Activated CD4-positive, alpha-beta memory T cell treated with anti-CD3 and anti-CD28 coated beads, Interleukin-2, amount 10 ng/mL, durations not matched to agents 7 days and 5 days (primary cell): ENCODE data around the gene TCF7L2. TPM values are rescaled to one million over a fixed set of nuclear protein-coding genes. Genes with fewer than 3 reads are reported as not detected.

Experiments used
- CTCF ChIA-PET: fragments of 350-600 bp; sonication (Branson Sonifier 250); formaldehyde crosslinking; loops from one replicate; lab custom pipeline; 2021; ENCODE audit warnings: antibody characterized with exemption, inconsistent platforms; lab: Charles Lee
- POLR2A ChIA-PET: fragments of 350-600 bp; sonication (Branson Sonifier 250); formaldehyde crosslinking; loops from one replicate; lab custom pipeline; 2021; ENCODE audit warnings: antibody characterized with exemption; lab: Charles Lee
- DNase-seq: peaks from one replicate; pipeline ENCODE4 v3.0.0-alpha.2; 2020
- H3K27ac Mint-ChIP-seq: one replicate; pipeline ENCODE4 v1.8.0; 2021; ENCODE audit warnings: mild to moderate bottlenecking, mixed read lengths
- H3K27me3 Mint-ChIP-seq: one replicate; pipeline ENCODE4 v1.8.0; 2021; ENCODE audit warnings: mixed read lengths
- H3K36me3 Mint-ChIP-seq: one replicate; pipeline ENCODE4 v1.8.0; 2021; ENCODE audit warnings: low read depth, mixed read lengths
- H3K4me1 Mint-ChIP-seq: one replicate; pipeline ENCODE4 v1.8.0; 2021; ENCODE audit warnings: mixed read lengths
- H3K4me3 Mint-ChIP-seq: one replicate; pipeline ENCODE4 v1.8.0; 2021; ENCODE audit warnings: mild to moderate bottlenecking, mixed read lengths
- H3K9me3 Mint-ChIP-seq: one replicate; pipeline ENCODE4 v1.8.0; 2021; ENCODE audit warnings: mixed read lengths
- total RNA-seq, 2 experiments: library from RNA; stranded (reverse); gene quantifications; one replicate each; pipeline ENCODE4 v1.2.3, GENCODE V29; 2021

TCF7L2 gene
- total RNA-seq, 2 experiments from 2014 or later = 0.60 to 0.76 TPM

DNA sequence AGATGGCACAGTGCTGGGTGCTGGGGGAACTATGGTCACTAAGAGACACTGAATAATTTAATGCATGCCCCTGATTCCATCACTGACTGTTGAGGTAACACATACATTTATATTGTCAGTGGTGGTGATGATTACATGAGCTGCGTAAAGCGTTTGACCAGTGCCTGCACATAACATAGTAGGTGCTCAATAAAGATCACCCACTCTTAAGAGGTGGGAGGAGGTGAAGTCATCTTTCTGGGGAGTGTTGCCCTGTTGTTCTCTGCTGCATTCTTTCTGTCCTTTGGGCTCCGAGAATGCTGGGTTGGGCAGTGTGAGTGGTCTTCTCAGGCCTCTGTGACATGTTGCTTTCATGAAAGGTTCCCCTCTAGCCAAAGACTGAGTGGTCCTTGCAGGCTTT, 68.0 kb downstream of the TCF7L2 start:
- no peak for DNase-seq
- H3K27me3 Mint-ChIP-seq = peaks cover 3% of the 10 kb centered on the region
- ChIA-PET POLR2A (no interaction called here), CTCF (no interaction called here)
- no peak overlapping the region for H3K27ac Mint-ChIP-seq
- H3K9me3 Mint-ChIP-seq = no peaks in the 10 kb centered on the region
- H3K4me3 Mint-ChIP-seq = no peak overlapping the region
- H3K4me1 Mint-ChIP-seq = no peaks in the 10 kb centered on the region
- H3K36me3 Mint-ChIP-seq = no peaks in the 10 kb centered on the region

DNA sequence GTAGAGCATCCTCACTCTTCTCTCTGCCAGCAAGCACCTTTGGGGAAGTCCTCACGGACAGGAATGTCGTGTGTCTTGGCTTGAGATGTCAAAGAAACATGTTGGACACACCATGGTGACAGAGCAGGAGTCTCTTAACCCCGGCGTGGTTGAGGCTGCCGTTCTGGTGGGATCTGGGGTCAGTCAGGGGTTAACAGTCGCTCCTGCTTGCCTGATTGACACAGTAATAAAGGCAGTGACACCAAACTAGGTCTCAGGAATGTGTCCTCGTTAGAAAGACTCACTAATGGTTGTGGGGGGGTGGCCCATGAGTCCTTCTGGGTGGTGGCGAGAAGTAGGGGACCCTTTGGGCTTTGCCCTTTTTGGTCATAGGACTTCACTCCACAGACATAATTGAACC, 69.0 kb downstream of the TCF7L2 start:
- POLR2A ChIA-PET = no interaction called here
- no peaks in the 10 kb centered on the region for H3K9me3 Mint-ChIP-seq

DNA sequence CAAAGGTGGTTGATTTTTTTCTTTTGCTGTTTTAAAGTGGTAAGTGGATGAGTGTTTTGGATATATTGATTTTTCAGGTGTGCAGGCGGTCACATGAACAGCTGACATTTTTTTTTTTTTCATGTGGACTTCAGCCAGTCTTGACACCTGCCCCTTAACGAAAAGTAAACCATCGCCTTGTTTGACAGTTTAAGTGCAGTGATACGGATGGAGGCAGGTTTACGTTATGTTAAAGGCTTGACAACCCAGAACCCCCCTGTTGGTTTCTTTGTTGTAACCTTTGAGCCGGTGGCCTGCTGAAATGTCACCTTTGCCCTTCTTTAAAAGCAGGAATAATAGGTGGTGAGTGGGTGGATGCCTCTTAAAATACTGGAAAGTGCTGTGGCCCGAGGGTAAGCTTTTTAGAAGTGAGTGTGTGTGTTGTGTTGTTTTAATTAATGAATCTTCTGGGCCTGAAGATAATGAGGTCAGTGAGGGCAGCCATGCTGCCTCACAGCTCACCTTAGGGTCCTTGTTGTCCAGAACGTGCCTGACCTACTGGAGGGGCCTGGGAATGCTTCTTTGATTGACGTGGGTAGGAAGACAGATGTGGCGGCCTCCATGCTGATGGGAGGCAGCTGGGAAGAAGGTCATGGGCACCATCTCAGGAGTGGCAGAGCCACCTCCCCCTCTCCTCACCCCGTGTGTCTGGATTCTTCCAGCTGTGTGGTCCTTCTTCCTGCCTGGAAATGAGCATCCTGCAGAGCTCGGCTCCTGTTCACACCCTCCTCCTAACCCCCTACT, 69.8 kb downstream of the TCF7L2 start:
- H3K4me1 Mint-ChIP-seq = no peaks in the 10 kb centered on the region
- ChIA-PET CTCF (no interaction called here), POLR2A (no interaction called here)
- H3K36me3 Mint-ChIP-seq = no peaks in the 10 kb centered on the region
- no peak for DNase-seq
- no peaks in the 10 kb centered on the region for H3K27me3 Mint-ChIP-seq
- H3K9me3 Mint-ChIP-seq = no peaks in the 10 kb centered on the region
- H3K27ac Mint-ChIP-seq = no peak overlapping the region
- H3K4me3 Mint-ChIP-seq = no peak overlapping the region

More for the DNA sequence above, 69.0 kb downstream of the TCF7L2 start:
- Mint-ChIP-seq H3K4me1 (no peaks in the 10 kb centered on the region), H3K4me3 (no peak overlapping the region), H3K27me3 (no peaks in the 10 kb centered on the region), H3K27ac (no peak overlapping the region), H3K36me3 (no peaks in the 10 kb centered on the region)
- CTCF ChIA-PET = no interaction called here
- no peak for DNase-seq

DNA sequence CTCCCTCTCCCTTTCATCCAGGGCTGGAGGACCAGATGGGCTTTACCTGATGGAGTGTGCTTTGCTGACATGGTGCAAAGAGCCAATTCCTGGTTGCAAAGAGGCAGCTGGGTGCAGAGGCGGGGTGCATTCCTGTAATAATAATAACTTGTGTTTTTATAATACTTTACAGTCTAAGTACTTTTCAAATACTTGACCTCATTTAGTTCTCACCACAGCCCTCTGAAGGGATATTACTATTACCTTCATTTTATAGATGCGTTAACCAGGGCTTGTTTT, 70.4 kb downstream of the TCF7L2 start:
- H3K4me3 Mint-ChIP-seq = no peak overlapping the region
- no peaks in the 10 kb centered on the region for H3K27me3 Mint-ChIP-seq
- no peaks in the 10 kb centered on the region for H3K9me3 Mint-ChIP-seq
- CTCF ChIA-PET = no interaction called here
- POLR2A ChIA-PET = no interaction called here
- H3K27ac Mint-ChIP-seq = no peak overlapping the region
- no peak for DNase-seq
- no peaks in the 10 kb centered on the region for H3K4me1 Mint-ChIP-seq
- no peaks in the 10 kb centered on the region for H3K36me3 Mint-ChIP-seq

DNA sequence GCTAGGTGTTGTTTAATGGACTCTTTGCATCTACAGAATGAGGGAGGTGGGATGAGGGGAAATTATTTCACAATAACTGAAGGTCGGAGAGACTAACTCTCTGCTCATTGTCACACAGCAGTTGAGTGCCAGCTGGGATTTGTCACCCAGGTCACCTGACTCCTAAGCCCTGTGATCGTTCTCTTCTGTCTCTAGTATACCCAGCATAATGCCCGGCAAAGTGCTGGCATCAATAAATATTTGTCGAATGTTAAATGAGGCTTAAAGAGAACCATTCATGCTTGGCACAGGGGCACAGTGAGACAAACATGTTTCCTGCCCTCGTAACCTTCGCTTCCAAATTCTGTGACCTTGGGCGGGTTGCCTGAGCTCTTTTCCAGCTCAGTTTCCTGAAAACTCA, 70.8 kb downstream of the TCF7L2 start:
- Mint-ChIP-seq H3K4me1 (no peaks in the 10 kb centered on the region), H3K27me3 (no peaks in the 10 kb centered on the region), H3K27ac (no peak overlapping the region), H3K4me3 (no peak overlapping the region), H3K9me3 (no peaks in the 10 kb centered on the region), H3K36me3 (no peaks in the 10 kb centered on the region)
- CTCF ChIA-PET = no interaction called here
- POLR2A ChIA-PET = no interaction called here
- no peak for DNase-seq

DNA sequence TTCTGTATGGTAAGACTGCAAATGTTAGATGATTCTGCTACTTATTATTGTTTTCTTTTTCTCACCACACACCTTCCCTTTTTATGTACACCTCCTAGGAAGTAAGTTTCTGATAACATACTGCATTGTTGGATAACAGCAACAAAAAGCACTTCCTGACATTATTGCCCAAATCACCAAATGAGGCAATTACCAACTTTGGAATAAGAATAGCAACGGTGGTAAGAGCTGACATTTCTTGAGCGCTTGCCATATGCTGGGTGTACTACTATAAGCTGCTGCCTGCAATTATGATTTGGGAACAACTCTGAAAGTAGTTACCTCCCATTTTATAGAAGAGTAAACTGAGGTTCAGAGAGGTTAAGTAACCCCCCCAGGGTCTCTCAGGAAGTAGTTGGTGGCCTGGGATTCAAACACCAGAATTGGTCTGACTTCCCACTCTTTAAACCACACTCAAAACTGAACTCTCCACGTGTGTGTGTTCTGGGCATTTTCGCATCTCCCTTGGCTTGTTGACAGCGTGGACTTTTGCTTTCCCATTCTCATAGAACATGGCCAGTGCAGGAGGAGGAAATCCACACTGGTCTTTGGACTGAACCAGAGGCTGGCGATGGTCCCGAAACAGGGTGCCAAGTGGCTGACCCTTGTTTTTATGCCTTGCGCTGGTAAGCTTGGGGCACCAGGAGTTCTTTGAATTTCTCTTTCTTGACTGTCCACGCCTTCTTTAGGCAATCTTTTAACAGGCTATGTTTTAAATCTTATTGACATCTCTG, 71.4 kb downstream of the TCF7L2 start:
- no peaks in the 10 kb centered on the region for H3K4me1 Mint-ChIP-seq
- no peak overlapping the region for H3K27ac Mint-ChIP-seq

DNA sequence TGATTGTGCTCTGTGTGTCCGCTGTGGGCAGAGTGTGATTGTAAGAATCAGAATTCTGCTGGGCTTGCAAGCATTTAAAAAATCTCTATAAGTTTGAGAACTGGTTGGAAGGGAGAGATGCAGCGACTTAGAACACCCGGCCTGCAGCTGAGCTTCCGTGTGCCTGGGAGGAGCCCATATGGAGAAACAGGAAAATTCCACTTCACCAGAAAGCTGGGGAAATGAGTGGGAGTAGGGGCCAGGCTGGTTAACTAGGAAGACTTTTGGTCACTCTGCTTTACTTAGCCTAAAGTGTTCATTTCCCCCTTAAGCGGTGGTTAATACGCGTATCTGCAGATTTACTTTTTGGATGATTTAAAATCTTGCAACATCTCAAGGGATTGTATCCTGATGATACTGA, 72.2 kb downstream of the TCF7L2 start:
- Mint-ChIP-seq H3K9me3 (no peaks in the 10 kb centered on the region), H3K27me3 (peaks cover 2% of the 10 kb centered on the region), H3K27ac (no peak overlapping the region), H3K4me1 (no peaks in the 10 kb centered on the region), H3K36me3 (no peaks in the 10 kb centered on the region), H3K4me3 (no peak overlapping the region)
- ChIA-PET POLR2A (no interaction called here), CTCF (interaction anchor here (0.5 kb wide), 1 partner anchor 614 kb away, joined by 3 read pairs; no protein-coding TSS in a partner anchor)
- DNase-seq = no peak

More for the DNA sequence above, 71.4 kb downstream of the TCF7L2 start:
- ChIA-PET POLR2A (no interaction called here), CTCF (no interaction called here)
- DNase-seq = no peak
- no peaks in the 10 kb centered on the region for H3K9me3 Mint-ChIP-seq
- H3K4me3 Mint-ChIP-seq = no peak overlapping the region
- no peaks in the 10 kb centered on the region for H3K36me3 Mint-ChIP-seq
- H3K27me3 Mint-ChIP-seq = no peaks in the 10 kb centered on the region

DNA sequence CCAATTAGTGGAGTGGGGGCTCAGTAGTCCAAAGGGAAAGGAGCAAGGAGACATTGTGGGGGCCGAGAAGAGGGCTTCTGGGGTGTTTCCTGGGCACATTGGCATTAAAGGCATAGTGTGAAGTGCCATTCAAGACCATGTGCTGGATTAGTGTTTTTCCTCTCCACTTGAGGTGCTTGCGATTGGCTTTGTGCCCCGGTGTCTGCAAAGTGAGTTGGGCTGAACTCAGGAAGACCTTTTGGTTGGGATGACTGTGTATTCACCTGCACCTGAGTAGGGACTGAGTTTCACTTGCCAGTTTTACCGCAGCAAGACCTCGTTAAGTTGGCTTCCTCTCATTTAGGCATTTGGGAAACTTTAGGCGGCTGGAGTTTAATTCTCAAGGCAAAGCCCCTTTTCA, 73.0 kb downstream of the TCF7L2 start:
- H3K4me3 Mint-ChIP-seq = no peak overlapping the region
- CTCF ChIA-PET = interaction anchor here (0.5 kb wide), 1 partner anchor 613 kb away, joined by 3 read pairs; no protein-coding TSS in a partner anchor
- no peak overlapping the region for H3K27ac Mint-ChIP-seq
- no peaks in the 10 kb centered on the region for H3K4me1 Mint-ChIP-seq
- no peaks in the 10 kb centered on the region for H3K36me3 Mint-ChIP-seq
- DNase-seq = no peak
- POLR2A ChIA-PET = no interaction called here
- H3K27me3 Mint-ChIP-seq = peaks cover 6% of the 10 kb centered on the region
- no peaks in the 10 kb centered on the region for H3K9me3 Mint-ChIP-seq

DNA sequence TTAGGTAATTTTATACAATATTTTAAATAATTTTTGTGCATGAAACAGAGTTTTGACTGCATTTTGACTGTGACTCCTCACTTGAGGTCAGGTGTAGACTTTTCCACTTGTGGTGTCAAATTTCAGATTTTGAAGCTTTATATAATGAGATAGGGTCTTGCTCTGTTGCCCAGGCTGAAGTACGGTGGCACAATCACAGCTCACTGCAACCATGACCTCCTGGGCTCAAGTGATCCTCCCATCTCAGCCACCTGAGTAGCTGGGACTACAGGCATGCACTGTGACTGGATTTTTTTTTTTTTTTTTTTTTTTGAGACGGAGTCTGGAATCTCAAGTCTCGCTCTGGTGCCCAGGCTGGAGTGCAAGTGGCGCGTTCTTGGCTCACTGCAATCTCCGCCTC, 74.9 kb downstream of the TCF7L2 start:
- Mint-ChIP-seq H3K4me3 (no peak overlapping the region), H3K27me3 (peaks cover 12% of the 10 kb centered on the region), H3K9me3 (peaks cover 2% of the 10 kb centered on the region), H3K27ac (no peak overlapping the region), H3K36me3 (no peaks in the 10 kb centered on the region), H3K4me1 (no peaks in the 10 kb centered on the region)
- ChIA-PET CTCF (no interaction called here), POLR2A (no interaction called here)
- no peak for DNase-seq

DNA sequence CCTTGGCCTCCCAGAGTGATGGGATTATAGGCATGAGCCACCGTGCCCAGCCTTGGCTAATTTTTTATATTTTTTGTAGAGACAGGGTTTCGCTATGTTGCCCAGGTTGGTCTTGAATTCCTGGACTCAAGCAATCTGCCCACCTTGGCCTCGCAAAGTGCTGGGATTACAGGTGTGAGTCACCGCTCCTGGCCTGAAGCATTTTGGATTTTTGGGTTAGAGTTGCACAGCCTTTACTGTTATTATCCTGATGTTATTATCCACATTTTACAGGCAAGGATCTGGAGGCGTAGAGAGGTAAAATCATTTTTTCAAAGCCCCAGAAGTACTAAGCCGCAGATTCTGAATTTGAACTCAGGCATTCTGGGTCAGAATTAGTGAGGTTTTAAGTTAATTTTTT, 75.4 kb downstream of the TCF7L2 start:
- Mint-ChIP-seq H3K4me1 (no peaks in the 10 kb centered on the region), H3K27me3 (peaks cover 12% of the 10 kb centered on the region), H3K4me3 (no peak overlapping the region), H3K27ac (no peak overlapping the region), H3K9me3 (peaks cover 2% of the 10 kb centered on the region), H3K36me3 (no peaks in the 10 kb centered on the region)
- no peak for DNase-seq
- CTCF ChIA-PET = no interaction called here
- POLR2A ChIA-PET = no interaction called here

DNA sequence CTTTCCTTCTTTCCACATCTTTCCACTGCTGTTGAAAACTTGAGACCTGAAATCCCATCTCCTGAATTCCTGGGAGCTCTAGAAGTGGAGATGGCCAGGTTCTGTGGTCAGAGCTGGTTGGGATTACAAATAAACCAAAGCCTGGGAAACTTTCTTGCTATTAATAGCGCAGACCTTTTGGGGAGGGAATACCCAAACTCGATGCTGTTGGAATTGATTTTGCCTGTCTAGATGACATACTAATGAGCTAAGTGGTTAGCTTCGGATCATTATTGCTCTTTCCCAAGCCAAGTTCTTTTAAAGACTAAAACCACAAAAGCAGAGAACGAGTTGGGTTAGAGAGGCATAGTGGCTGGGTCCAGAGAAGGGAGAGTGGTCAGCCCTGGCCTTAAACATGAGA, 76.6 kb downstream of the TCF7L2 start:
- Mint-ChIP-seq H3K27ac (no peak overlapping the region), H3K27me3 (peaks cover 12% of the 10 kb centered on the region), H3K4me3 (no peak overlapping the region), H3K4me1 (no peaks in the 10 kb centered on the region), H3K36me3 (no peaks in the 10 kb centered on the region), H3K9me3 (peaks cover 2% of the 10 kb centered on the region)
- no peak for DNase-seq
- ChIA-PET CTCF (no interaction called here), POLR2A (no interaction called here)

DNA sequence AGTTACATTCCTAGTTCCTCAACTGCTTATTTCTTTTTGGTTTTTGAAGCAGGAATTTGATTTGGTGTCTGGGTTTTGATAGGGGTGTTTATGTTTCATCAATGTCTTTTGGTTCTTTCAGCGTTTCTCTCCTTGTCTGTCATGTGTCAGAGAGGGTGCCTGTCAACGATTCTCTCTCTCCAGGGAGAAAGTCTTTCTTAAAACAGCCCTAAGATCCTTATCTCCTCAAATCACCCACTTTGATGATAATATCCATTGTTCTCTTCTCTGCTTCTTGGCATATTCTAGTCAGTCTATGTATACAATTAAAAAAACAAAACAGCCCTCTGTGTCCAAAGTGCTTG, 77.2 kb downstream of the TCF7L2 start:
- Mint-ChIP-seq H3K9me3 (peaks cover 2% of the 10 kb centered on the region), H3K27ac (no peak overlapping the region), H3K36me3 (no peaks in the 10 kb centered on the region), H3K4me1 (no peaks in the 10 kb centered on the region), H3K27me3 (peaks cover 12% of the 10 kb centered on the region), H3K4me3 (no peak overlapping the region)
- no peak for DNase-seq
- ChIA-PET POLR2A (no interaction called here), CTCF (no interaction called here)

DNA sequence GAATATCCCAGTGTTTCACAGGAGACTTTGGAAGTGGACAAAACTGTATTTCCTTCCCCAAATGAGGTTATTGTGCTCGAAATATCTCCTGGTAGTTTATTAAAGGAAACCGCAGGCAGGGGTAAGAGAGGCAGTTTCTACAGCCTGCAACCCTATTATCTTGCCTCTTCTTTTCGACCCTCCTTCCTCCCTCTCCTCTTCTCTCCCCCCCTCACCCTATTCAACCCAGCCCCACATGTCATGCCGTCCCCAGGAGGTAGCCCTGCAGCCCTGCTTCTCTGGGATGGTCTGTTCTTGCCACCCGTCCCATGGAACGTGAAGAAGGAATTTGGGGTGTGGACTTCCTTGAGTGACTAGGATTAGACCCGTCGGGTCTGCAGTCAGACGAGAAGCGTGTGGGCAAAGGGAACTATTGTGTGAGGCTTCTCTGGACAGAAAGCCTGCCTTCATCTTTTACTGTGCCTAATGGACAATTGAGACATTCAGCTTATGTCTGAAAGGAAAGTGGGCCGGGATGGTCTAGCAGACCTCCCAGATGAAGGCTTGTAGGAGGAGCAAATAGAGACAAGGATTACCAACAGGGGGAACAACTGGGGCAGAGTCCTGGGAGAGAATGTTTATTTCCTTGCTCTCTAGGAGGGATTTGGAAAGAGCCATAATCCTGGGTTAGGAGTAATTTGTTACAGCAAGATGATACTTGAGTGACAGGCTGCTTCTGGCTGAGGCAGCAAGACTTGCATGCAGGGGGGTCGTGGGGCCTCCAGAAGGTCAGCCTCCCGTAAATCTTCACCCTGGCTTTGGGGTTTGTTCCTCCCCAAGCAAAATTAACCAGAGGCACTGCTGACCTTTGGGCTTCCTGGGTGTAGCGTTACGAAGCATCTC, 77.8 kb downstream of the TCF7L2 start:
- no peak overlapping the region for H3K27ac Mint-ChIP-seq

More for the DNA sequence above, 77.8 kb downstream of the TCF7L2 start:
- H3K27me3 Mint-ChIP-seq = peaks cover 12% of the 10 kb centered on the region
- H3K4me3 Mint-ChIP-seq = no peak overlapping the region
- no peaks in the 10 kb centered on the region for H3K36me3 Mint-ChIP-seq
- H3K9me3 Mint-ChIP-seq = peaks cover 2% of the 10 kb centered on the region
- ChIA-PET POLR2A (no interaction called here), CTCF (no interaction called here)
- H3K4me1 Mint-ChIP-seq = no peaks in the 10 kb centered on the region
- DNase-seq = no peak
